Measurements from ENCODE around the gene ANKRD39.

- no peak for TF ChIP-seq CTCF (IDR thresholded peaks at IDR 0.05)
- no peak for TF ChIP-seq EP300 (IDR thresholded peaks at IDR 0.05)
- TF ChIP-seq POLR2A (IDR thresholded peaks at IDR 0.05), result no peak
These were observed 17.9 kb upstream of the ANKRD39 start for GRCh38 chr2:96875498-96876268.

All from gastroesophageal sphincter (tissue), 3 donors.